ENCODE data around the gene PCDHA11.
"Not testable (repeated sequence)": the region's sequence is repeated elsewhere in the genome, so short reads cannot be mapped to it uniquely, and the experiment has no call there.

PCDHA11 gene

GRCh38 chr5:140868721-140869554 is at the start of gene PCDHA11:
Gene PCDHA11 (plus strand): TSS chr5:140868957. CDS start chr5:140869104, 147 bp downstream.
- DNase-seq = no peak

GRCh38 chr5:140821375-140822280 is 47.1 kb upstream of the PCDHA11 start, which contains the start of gene PCDHA5:
Gene PCDHA5 (plus strand): TSS chr5:140821613.
- DNase-seq = no peak

- no peak for DNase-seq
Measured at GRCh38 chr5:140822281-140822629, 46.5 kb upstream of the PCDHA11 start.

- not testable (repeated sequence) for DNase-seq
Measured at GRCh38 chr5:140822969-140823368, 45.8 kb upstream of the PCDHA11 start.

GRCh38 chr5:140823475-140823874 is 45.3 kb upstream of the PCDHA11 start:
- no peak for DNase-seq

GRCh38 chr5:140827704-140828361 is 40.9 kb upstream of the PCDHA11 start, which contains the start of gene PCDHA6:
Gene PCDHA6 (plus strand): TSS chr5:140827960. CDS start chr5:140828092, 132 bp downstream.
- DNase-seq = peak; percentile 53 to 64

- DNase-seq = peak; percentile 52 to 74
Measured at GRCh38 chr5:140828362-140828737, 40.4 kb upstream of the PCDHA11 start.

GRCh38 chr5:140829511-140830501 is 39.0 kb upstream of the PCDHA11 start:
- DNase-seq = not testable (repeated sequence)

GRCh38 chr5:140833993-140834392 is 34.8 kb upstream of the PCDHA11 start, which contains the start of gene PCDHA7:
Gene PCDHA7 (plus strand): TSS chr5:140834269. CDS start chr5:140834384, 115 bp downstream.
- no peak for DNase-seq

- not testable (repeated sequence) for DNase-seq
Measured at GRCh38 chr5:140834439-140835008, 34.2 kb upstream of the PCDHA11 start.

- no peak for DNase-seq
Measured at GRCh38 chr5:140835622-140836510, 32.9 kb upstream of the PCDHA11 start.

- DNase-seq = peak; percentile 66 to 82
Measured at GRCh38 chr5:140840978-140841962, 27.5 kb upstream of the PCDHA11 start, which contains the start of gene PCDHA8. Gene PCDHA8 (plus strand): TSS chr5:140841187. CDS start chr5:140841322, 135 bp downstream.

- DNase-seq = no peak
Measured at GRCh38 chr5:140842798-140843733, 25.7 kb upstream of the PCDHA11 start.

GRCh38 chr5:140848139-140849102 is 20.3 kb upstream of the PCDHA11 start, which contains the start of gene PCDHA9:
Gene PCDHA9 (plus strand): TSS chr5:140848382. CDS start chr5:140848496, 114 bp downstream.
- DNase-seq = not testable (repeated sequence)

- DNase-seq = not testable (repeated sequence)
Measured at GRCh38 chr5:140849831-140850634, 18.7 kb upstream of the PCDHA11 start.

All from NCI-H2081 (cell line).